Kidney (tissue), 14 donors: ENCODE measurements around the gene NAP1L4. TPM values are rescaled to one million over a fixed set of nuclear protein-coding genes. Genes with fewer than 3 reads are reported as not detected.

Source experiments
- DNase-seq, 5 donors: peaks; one replicate each; pipeline ENCODE4 v3.0.0-alpha.2; 2013 to 2020
- FAIRE-seq: peaks from 2 replicates; lab custom pipeline; 2012; peaks lifted over from hg19 to GRCh38; lab: Jason Lieb, UNC
- H3K27ac ChIP-seq, 2 donors: one replicate each; pipeline ENCODE4 v1.7.0; 2013; ENCODE audit warnings: low read depth in 2 of 2, low read length in 2 of 2, inconsistent platforms in 1 of 2
- H3K27me3 ChIP-seq: one replicate; pipeline ENCODE4 v1.7.1; 2013; ENCODE audit warnings: low read length, inconsistent platforms; ENCODE audit not compliant: control insufficient read depth, insufficient read depth
- H3K36me3 ChIP-seq, 3 donors: one replicate each; pipeline versions ENCODE4 v1.7.0 to v1.7.1; 2013; ENCODE audit warnings: low read length in 3 of 3, control low read depth in 1 of 3, inconsistent platforms in 1 of 3; ENCODE audit not compliant: insufficient read depth in 3 of 3, control insufficient read depth in 2 of 3
- H3K4me1 ChIP-seq, 3 donors: one replicate each; pipeline versions ENCODE4 v1.7.0 to v1.7.1; 2013; ENCODE audit warnings: low read length in 3 of 3, inconsistent platforms in 1 of 3, low read depth in 1 of 3; ENCODE audit not compliant: control insufficient read depth in 2 of 3, insufficient read depth in 2 of 3
- H3K4me3 ChIP-seq, 3 donors: one replicate each; pipeline versions ENCODE4 v1.7.0 to v1.8.1; 2013; ENCODE audit warnings: low read length in 3 of 3, control low read depth in 1 of 3, inconsistent platforms in 1 of 3
- H3K9ac ChIP-seq, 3 donors: one replicate each; pipeline versions ENCODE4 v1.7.0 to v1.7.1; 2013; ENCODE audit warnings: low read length in 3 of 3, control low read depth in 1 of 3, inconsistent platforms in 1 of 3
- H3K9me3 ChIP-seq, 3 donors: one replicate each; pipeline versions ENCODE4 v1.7.0 to v1.7.1; 2013; ENCODE audit warnings: low read length in 3 of 3, control low read depth in 1 of 3, inconsistent platforms in 1 of 3; ENCODE audit not compliant: control insufficient read depth in 2 of 3, insufficient read depth in 1 of 3
- CTCF ChIP-seq: IDR thresholded peaks from 3 replicates; pipeline ENCODE4 v1.5.1; 2012; ENCODE audit warnings: mild to moderate bottlenecking, moderate library complexity, borderline replicate concordance; ENCODE audit not compliant: insufficient read depth; ENCODE audit errors: extremely low read depth
- intact Hi-C: fragments of 100-400 bp; cut with DNase I; formaldehyde crosslinking; loops from one replicate; pipeline ENCODE4 v1.11.1; 2022
- polyA plus RNA-seq: library from polyadenylated mRNA; stranded (reverse); fragments of 350-450 nt; fragmentation: Illumina TruSeq; extraction: RNeasy Lipid Tissue Mini Kit (QIAGEN cat#74804); gene quantifications from one replicate; pipeline ENCODE4 v1.2.3, GENCODE V29; 2014; ENCODE audit warnings: low read depth, low replicate concordance; ENCODE audit not compliant: insufficient read depth
- total RNA-seq: library from RNA; stranded (reverse); fragmentation: NEBNext Ultra II Directional; extraction: Animal tissue kit (Norgen Biotek cat#: 25700); gene quantifications from one replicate; pipeline ENCODE4 v1.2.1, GENCODE V29; 2021
- donor health status: control.
- donor health status: control.
- donor health status: control.
- donor health status: control.
- donor health status: control.
- donor health status: DM: yes; HTN: yes; CAD: no.
- donor health status: Normal renal cell carcinoma (clear cell type).

Gene NAP1L4
- total and polyA plus RNA-seq, 2 donors from 2014 or later: 120 to 133 TPM

- Histone ChIP-seq H3K36me3 (no peaks in the 10 kb centered on the region), H3K9me3 (no peaks in the 10 kb centered on the region), H3K4me3 (no peak overlapping the region), H3K27me3 (no peaks in the 10 kb centered on the region), H3K27ac (peak overlapping the region; percentile 81 to 89), H3K9ac (no peak overlapping the region), H3K4me1 (peaks cover 0 to 16% (median 0%) of the 10 kb centered on the region in 3 donors)
- DNase-seq (no peak), FAIRE-seq (no peak)
- TF ChIP-seq CTCF: no peak
- intact Hi-C loops: no loop called here
Measured at GRCh38 chr11:2911088-2911784, 80.9 kb downstream of the NAP1L4 start.

DNA sequence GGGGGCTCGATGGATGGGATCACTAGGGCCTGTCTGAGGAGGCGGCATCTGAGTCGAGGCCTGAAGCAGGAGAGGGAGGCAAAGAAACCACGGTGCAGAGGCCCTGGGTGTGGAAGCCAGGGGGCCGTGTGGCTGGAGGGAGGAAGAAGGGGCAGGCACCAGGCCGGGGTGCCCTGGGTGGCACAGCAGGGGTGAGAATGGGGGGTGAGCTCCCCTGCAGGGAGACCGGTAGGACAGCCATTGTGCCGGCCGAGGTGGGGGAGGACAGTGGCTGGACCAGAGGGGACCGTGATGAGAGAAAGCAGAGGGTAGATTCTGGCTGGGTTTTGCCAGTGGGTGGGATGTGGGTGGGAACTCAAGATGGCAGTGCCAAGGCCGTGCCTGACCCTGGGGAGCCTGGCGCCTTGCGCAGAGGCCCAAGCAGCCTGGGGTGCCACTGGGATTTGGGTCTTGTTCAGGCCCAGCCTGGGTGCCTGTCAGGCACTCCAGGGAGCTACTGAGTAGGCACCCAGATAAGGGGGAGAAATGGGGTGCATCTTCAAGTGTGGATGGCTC, 81.7 kb downstream of the NAP1L4 start:
- no peaks in the 10 kb centered on the region for H3K27me3 ChIP-seq
- peaks cover 0 to 16% (median 0%) of the 10 kb centered on the region in 3 donors for H3K4me1 ChIP-seq
- TF ChIP-seq CTCF: no peak
- intact Hi-C loops: no loop called here
- H3K27ac ChIP-seq: peak overlapping the region in 1 of 2 donors; percentile 63
- DNase-seq (no peak), FAIRE-seq (no peak)
- no peaks in the 10 kb centered on the region for H3K36me3 ChIP-seq
- H3K4me3 ChIP-seq: no peak overlapping the region
- H3K9ac ChIP-seq: no peak overlapping the region
- no peaks in the 10 kb centered on the region for H3K9me3 ChIP-seq

GRCh38 chr11:2909133-2909902, 82.8 kb downstream of the NAP1L4 start:
- TF ChIP-seq CTCF: no peak
- DNase-seq: peak in 1 of 5 donors; percentile 72

More at GRCh38 chr11:2909133-2909902, 82.8 kb downstream of the NAP1L4 start:
- Histone ChIP-seq H3K36me3 (no peaks in the 10 kb centered on the region), H3K4me1 (peaks cover 0 to 21% (median 6%) of the 10 kb centered on the region in 3 donors), H3K9me3 (no peaks in the 10 kb centered on the region), H3K9ac (no peak overlapping the region), H3K27ac (no peak overlapping the region), H3K4me3 (no peak overlapping the region), H3K27me3 (no peaks in the 10 kb centered on the region)
- no peak for FAIRE-seq
- intact Hi-C loops: no loop called here
